Measurements from ENCODE around the gene TXNRD2.
A peak's percentile ranks its signal among the peaks of the same experiment; 100 is the strongest.
"Not testable (repeated sequence)": the region's sequence is repeated elsewhere in the genome, so short reads cannot be mapped to it uniquely, and the experiment has no call there.

Gene TXNRD2

GRCh38 chr22:19943082-19944026 lies 1.7 kb upstream of the TXNRD2 start:
- peak; percentile 47; the same call in 1 of the 2 replicates for TF ChIP-seq JUND (IDR thresholded peaks at IDR 0.05; ENCODE audit: low read depth)
- in situ Hi-C loops (cut with HindIII; ENCODE audit: low pct_unique_long_range_greater_than_20kb, low sequenced_read_pairs), result no loop called here
- DNase-seq (ENCODE audit: low read depth in 1 of 2, low spot score in 1 of 2), result peak in 1 of 2 experiments; percentile 44

DNA sequence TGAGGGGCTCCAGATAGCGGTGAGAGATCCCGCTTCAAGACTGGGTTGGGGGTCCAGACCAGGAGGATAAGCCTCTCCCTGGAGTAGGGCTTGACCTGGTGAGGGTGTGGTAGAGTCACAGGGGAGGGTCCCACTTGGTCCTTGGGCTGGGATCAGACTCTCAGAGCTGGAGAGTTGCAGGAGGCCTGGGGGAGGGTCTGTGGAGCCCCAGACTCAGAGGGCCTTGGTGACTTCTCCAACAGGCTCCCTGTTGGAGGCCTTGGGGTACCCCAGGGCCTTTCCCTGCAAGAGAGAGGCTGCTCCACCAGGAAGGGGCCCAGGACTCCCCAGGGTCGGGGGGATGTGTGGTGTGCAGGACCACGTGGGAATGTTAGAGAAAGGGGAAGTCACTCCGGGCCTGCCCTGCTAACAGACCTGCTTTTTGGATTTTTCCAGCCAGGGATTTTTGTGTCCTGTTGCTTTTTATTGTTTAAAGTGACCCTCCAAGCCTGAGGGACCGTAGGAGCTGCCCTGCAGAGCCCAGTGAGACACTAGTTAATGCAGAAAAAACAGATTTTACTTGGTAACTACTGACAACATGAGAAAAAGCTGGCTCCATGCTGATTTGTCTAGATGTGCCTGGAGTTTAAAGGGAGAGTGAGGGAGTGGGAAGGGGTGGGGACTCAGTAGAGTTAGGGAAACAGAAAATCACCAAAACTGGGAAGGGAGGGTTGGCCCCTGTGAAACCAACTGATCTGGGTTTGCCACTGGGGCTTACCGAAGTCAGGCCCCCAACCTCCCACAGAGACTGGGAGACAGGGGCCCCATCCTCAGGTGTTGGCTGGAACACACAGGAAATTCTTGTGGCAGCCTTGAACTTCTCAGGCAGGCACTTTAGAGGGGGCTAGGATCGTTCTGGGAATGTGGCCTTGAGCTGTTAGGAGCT lies 801 bp upstream of the TXNRD2 start:
- no peak for TF ChIP-seq JUND (IDR thresholded peaks at IDR 0.05; ENCODE audit: low read depth)
- DNase-seq (ENCODE audit: low read depth in 1 of 2, low spot score in 1 of 2), result no peak
- in situ Hi-C loops (cut with HindIII; ENCODE audit: low pct_unique_long_range_greater_than_20kb, low sequenced_read_pairs), result no loop called here

- in situ Hi-C loops (cut with HindIII; ENCODE audit: low pct_unique_long_range_greater_than_20kb, low sequenced_read_pairs), result no loop called here
- TF ChIP-seq JUND (IDR thresholded peaks at IDR 0.05; ENCODE audit: low read depth), result no peak
- no peak for DNase-seq (ENCODE audit: low read depth in 1 of 2, low spot score in 1 of 2)
Measured at GRCh38 chr22:19940536-19941364, 868 bp downstream of the TXNRD2 start.

DNA sequence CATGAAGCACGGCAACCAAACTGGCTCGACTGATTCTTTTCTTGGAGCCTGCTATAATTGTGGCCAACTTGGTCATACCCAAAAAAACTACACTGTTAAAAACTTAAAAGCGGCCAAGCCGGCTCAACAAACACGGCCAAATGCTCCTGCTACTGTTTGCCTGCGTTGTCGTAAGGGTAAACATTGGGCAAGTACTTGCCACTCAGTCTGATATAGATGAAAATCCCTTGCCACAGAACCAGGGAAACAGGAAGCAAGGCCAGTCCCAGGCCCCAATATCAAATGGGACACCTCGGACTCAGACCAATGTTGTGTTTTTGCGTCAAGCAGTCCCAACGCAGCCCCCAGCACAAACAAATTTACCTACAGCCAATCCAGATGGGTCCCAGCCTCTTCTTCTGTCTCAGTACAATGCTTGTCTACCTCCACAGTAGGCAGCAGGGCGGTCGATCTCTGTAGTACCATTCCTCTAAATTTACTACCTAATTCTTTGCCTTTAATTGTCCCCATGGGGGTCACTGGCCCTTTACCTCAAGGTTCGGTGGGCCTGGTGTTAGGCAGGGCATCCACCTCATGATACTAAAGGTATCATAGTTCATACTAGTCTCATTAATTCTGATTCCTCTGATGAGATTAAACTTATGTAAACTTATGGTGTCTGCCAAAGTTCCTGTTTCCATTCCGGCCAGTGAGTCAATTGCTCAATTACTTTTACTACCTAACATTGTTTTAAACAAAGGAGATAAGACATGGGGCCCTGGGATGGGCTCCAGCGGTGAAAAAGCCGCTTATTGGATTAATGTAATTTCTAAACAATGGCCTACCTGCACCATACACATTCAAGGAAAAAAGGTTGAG lies 3.8 kb downstream of the TXNRD2 start:
- peak in 1 of 2 experiments; percentile 64 for DNase-seq (ENCODE audit: low read depth in 1 of 2, low spot score in 1 of 2)
- no peak for TF ChIP-seq JUND (IDR thresholded peaks at IDR 0.05; ENCODE audit: low read depth)
- in situ Hi-C loops (cut with HindIII; ENCODE audit: low pct_unique_long_range_greater_than_20kb, low sequenced_read_pairs), result no loop called here

DNA sequence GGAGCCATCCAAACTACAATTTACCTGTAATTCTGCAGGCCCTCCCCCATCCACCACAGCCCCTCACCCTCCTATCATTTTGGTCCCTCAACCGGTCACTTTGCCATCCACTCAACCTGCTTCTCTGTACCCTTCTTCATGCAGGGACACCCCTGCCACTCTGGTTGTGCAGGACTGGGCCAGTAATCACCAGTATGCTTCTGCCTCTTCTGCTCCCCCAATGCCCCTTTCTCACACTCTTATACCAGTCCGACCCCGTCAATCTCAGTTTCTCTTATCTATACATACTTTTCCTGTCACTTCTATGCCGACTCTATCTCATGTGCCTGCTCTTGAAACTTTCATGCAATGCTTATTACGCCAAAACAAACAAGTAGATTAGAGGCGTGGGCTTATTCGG lies 5.1 kb downstream of the TXNRD2 start:
- no peak for DNase-seq (ENCODE audit: low read depth in 1 of 2, low spot score in 1 of 2)

GRCh38 chr22:19935123-19935718 lies 6.4 kb downstream of the TXNRD2 start:
- not testable (repeated sequence) for DNase-seq (ENCODE audit: low read depth in 1 of 2, low spot score in 1 of 2)

More for the DNA sequence above, 5.1 kb downstream of the TXNRD2 start:
- in situ Hi-C loops (cut with HindIII; ENCODE audit: low pct_unique_long_range_greater_than_20kb, low sequenced_read_pairs), result no loop called here
- TF ChIP-seq JUND (IDR thresholded peaks at IDR 0.05; ENCODE audit: low read depth), result no peak

DNA sequence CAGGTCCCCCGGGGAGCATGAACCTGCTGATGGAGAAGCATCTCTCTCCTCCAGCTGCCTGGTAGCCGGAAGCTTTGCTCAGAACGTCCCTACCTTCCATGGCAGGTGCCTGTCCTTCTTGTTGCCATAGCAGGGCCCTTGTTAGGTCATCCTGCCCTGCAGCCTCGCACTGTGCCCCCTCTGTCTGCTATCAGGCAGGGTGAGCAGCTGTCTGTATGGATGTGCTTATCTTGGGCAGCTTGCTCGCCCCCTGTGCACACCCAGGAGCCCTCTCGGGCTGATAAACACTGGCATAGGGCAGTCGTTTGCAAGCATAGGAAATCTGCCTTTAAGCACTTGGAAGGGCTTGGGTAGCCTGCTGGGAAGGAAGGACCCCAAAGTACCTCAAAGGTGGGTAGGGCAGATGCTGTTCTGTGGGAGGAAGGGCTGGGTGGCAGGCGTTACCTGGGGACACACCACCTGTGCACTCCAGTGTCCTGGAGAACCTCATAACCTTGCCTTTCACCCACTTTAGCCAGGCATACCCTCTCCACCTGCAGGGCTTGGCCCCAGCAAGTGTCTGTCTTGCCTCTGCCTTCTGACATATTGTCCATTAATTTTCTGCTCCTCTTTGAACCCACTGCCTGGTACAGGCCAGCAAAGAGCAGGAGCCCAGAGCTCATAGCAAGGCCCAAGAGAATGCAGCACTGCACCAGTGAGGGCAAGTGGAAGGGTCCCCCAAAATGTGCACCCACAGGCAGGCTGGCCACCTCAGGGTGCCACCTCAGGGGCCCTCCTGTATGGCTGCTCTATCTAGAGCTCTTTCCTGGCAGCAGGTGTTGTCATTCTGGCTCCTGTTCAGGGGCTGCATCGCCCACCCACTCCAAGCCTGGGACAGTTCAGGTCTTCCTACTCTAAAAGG lies 8.0 kb downstream of the TXNRD2 start:
- no peak for TF ChIP-seq JUND (IDR thresholded peaks at IDR 0.05; ENCODE audit: low read depth)
- no peak for DNase-seq (ENCODE audit: low read depth in 1 of 2, low spot score in 1 of 2)
- in situ Hi-C loops (cut with HindIII; ENCODE audit: low pct_unique_long_range_greater_than_20kb, low sequenced_read_pairs), result no loop called here

More at GRCh38 chr22:19935123-19935718, 6.4 kb downstream of the TXNRD2 start:
- in situ Hi-C loops (cut with HindIII; ENCODE audit: low pct_unique_long_range_greater_than_20kb, low sequenced_read_pairs), result not testable (repeated sequence)

DNA sequence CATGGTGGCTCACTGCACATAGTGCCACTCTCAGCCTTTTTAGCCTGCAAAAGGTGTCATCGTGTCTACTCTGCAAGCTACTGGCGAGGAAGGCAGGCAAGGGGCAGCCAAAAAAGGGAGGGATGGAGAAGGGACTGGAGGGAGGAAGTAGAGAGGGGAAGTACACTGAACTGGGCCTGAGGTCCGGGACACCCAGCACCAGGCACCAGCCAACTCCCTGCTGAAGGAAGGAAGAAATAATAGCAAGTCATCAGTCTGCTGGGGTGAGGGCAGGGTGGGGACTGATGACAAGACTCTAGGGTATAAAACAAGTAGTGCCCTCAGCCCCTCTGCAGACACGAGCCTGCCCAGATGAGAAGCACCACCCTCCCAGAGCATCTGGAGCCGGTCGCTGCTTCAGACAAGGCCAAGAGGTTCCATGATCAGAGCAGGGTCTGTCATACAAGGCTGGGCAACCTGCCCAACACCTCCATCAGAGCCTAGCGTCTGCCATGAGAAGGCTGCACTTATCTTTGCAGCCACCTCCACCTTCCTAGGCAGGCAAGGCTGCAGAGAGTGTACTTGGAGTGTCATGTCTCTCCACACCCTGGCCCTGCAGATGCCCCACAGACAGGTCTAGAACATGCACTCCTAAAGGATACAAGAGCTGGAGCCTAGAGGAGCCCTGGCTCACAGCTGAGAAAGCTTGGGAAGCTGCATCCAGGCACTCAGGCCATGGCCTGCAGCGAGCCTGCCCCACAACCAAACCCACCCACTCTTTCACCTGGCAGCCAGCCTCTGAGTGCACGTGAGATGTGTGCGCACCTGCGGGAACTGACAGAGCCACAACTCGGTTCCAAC lies 9.0 kb downstream of the TXNRD2 start:
- DNase-seq (ENCODE audit: low read depth in 1 of 2, low spot score in 1 of 2), result no peak
- in situ Hi-C loops (cut with HindIII; ENCODE audit: low pct_unique_long_range_greater_than_20kb, low sequenced_read_pairs), result no loop called here

GRCh38 chr22:19931514-19931913 lies 10.1 kb downstream of the TXNRD2 start:
- in situ Hi-C loops (cut with HindIII; ENCODE audit: low pct_unique_long_range_greater_than_20kb, low sequenced_read_pairs), result no loop called here
- no peak for DNase-seq (ENCODE audit: low read depth in 1 of 2, low spot score in 1 of 2)
- no peak for TF ChIP-seq JUND (IDR thresholded peaks at IDR 0.05; ENCODE audit: low read depth)

More for the DNA sequence above, 9.0 kb downstream of the TXNRD2 start:
- no peak for TF ChIP-seq JUND (IDR thresholded peaks at IDR 0.05; ENCODE audit: low read depth)
